ENCODE results near the gene SMAD3. TPM values are rescaled to one million over a fixed set of nuclear protein-coding genes. Genes with fewer than 3 reads are reported as not detected.
"Not testable (repeated sequence)": the region's sequence is repeated elsewhere in the genome, so short reads cannot be mapped to it uniquely, and the experiment has no call there.

The SMAD3 gene
- total and polyA plus RNA-seq, 2 donors: 8.8 to 21.6 TPM

- H3K4me1 ChIP-seq (ENCODE audit: control insufficient read depth in 2 of 2, insufficient read depth in 2 of 2, low read length in 2 of 2): peaks cover 0 to 22% of the 10 kb centered on the region in 2 donors
- no peak for DNase-seq (ENCODE audit: low read depth in 6 of 9, low spot score in 9 of 9)
- H3K4me3 ChIP-seq (ENCODE audit: low read length in 2 of 2): no peak overlapping the region
- no peaks in the 10 kb centered on the region for H3K36me3 ChIP-seq (ENCODE audit: control insufficient read depth in 2 of 2, insufficient read depth in 2 of 2, low read length in 1 of 2)
- no peaks in the 10 kb centered on the region for H3K9me3 ChIP-seq (ENCODE audit: control insufficient read depth in 2 of 2, insufficient read depth in 1 of 2, low read length in 1 of 2)
- H3K27me3 ChIP-seq (ENCODE audit: control insufficient read depth in 2 of 2, insufficient read depth in 1 of 2, low read length in 1 of 2): no peaks in the 10 kb centered on the region
- no peak overlapping the region for H3K27ac ChIP-seq (ENCODE audit: low read depth in 1 of 2, low read length in 1 of 2)
Measured at GRCh38 chr15:67022587-67023105, 42.8 kb upstream of the SMAD3 start.

DNA sequence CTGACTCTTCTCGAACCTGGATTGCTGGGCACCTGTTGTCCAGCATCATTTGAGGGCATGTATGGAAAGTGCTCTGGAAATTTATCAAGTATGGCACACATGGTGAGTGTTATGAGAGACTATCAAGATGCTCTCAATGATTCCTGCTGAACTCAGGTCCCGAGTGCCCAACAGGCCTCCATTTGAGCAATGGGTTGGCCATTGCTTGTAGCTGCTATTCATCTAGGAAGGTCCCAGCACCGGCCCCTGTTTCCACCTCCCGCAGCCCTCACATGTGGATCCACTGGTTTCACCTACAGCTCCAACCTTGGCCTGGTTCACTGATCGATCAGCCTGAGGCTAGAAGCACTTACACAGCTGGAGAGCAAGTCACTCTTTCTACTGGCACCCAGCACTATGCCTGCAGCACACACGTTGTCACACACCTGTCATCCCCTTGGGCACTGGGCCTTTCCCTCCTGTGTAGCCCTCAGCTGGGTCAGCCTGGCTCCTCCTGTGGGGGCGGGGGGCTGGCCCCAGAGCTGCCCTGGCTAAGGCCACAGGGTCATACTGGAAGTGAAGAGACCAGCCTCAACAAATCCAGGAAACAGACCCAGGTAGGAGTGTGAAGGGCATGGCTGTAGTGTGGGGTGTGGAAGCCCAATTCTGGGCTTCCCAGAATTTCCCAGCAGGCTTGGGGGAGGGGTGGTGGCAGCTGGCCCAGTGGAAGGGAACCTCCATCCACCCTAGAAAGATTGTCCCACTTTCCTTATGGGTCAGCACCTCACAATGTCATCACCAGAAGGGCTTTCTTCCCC, 41.7 kb upstream of the SMAD3 start:
- Histone ChIP-seq H3K9me3 (ENCODE audit: control insufficient read depth in 2 of 2, insufficient read depth in 1 of 2, low read length in 1 of 2) (no peaks in the 10 kb centered on the region), H3K27me3 (ENCODE audit: control insufficient read depth in 2 of 2, insufficient read depth in 1 of 2, low read length in 1 of 2) (no peaks in the 10 kb centered on the region), H3K36me3 (ENCODE audit: control insufficient read depth in 2 of 2, insufficient read depth in 2 of 2, low read length in 1 of 2) (no peaks in the 10 kb centered on the region), H3K4me1 (ENCODE audit: control insufficient read depth in 2 of 2, insufficient read depth in 2 of 2, low read length in 2 of 2) (peaks cover 0 to 22% of the 10 kb centered on the region in 2 donors), H3K4me3 (ENCODE audit: low read length in 2 of 2) (no peak overlapping the region), H3K27ac (ENCODE audit: low read depth in 1 of 2, low read length in 1 of 2) (peak overlapping the region in 1 of 2 donors; percentile 65)
- 97% methylated on average over 7 of the region's 7 CpGs for WGBS
- no peak for DNase-seq (ENCODE audit: low read depth in 6 of 9, low spot score in 9 of 9)

GRCh38 chr15:67024314-67024997, 40.9 kb upstream of the SMAD3 start:
- DNase-seq (ENCODE audit: low read depth in 6 of 9, low spot score in 9 of 9): peak in 1 of 9 donors; percentile 35

GRCh38 chr15:67024998-67025368, 40.4 kb upstream of the SMAD3 start:
- H3K27ac ChIP-seq (ENCODE audit: low read depth in 1 of 2, low read length in 1 of 2): peak overlapping the region in 1 of 2 donors; percentile 55
- 94% methylated on average over 3 of the region's 3 CpGs for WGBS
- no peaks in the 10 kb centered on the region for H3K9me3 ChIP-seq (ENCODE audit: control insufficient read depth in 2 of 2, insufficient read depth in 1 of 2, low read length in 1 of 2)
- H3K4me1 ChIP-seq (ENCODE audit: control insufficient read depth in 2 of 2, insufficient read depth in 2 of 2, low read length in 2 of 2): peaks cover 0 to 27% of the 10 kb centered on the region in 2 donors
- DNase-seq (ENCODE audit: low read depth in 6 of 9, low spot score in 9 of 9): no peak
- no peaks in the 10 kb centered on the region for H3K36me3 ChIP-seq (ENCODE audit: control insufficient read depth in 2 of 2, insufficient read depth in 2 of 2, low read length in 1 of 2)
- no peaks in the 10 kb centered on the region for H3K27me3 ChIP-seq (ENCODE audit: control insufficient read depth in 2 of 2, insufficient read depth in 1 of 2, low read length in 1 of 2)
- no peak overlapping the region for H3K4me3 ChIP-seq (ENCODE audit: low read length in 2 of 2)

More at GRCh38 chr15:67024314-67024997, 40.9 kb upstream of the SMAD3 start:
- Histone ChIP-seq H3K27ac (ENCODE audit: low read depth in 1 of 2, low read length in 1 of 2) (peak overlapping the region; percentile 55 to 65), H3K36me3 (ENCODE audit: control insufficient read depth in 2 of 2, insufficient read depth in 2 of 2, low read length in 1 of 2) (no peaks in the 10 kb centered on the region), H3K4me1 (ENCODE audit: control insufficient read depth in 2 of 2, insufficient read depth in 2 of 2, low read length in 2 of 2) (peaks cover 0 to 22% of the 10 kb centered on the region in 2 donors), H3K9me3 (ENCODE audit: control insufficient read depth in 2 of 2, insufficient read depth in 1 of 2, low read length in 1 of 2) (no peaks in the 10 kb centered on the region), H3K27me3 (ENCODE audit: control insufficient read depth in 2 of 2, insufficient read depth in 1 of 2, low read length in 1 of 2) (no peaks in the 10 kb centered on the region), H3K4me3 (ENCODE audit: low read length in 2 of 2) (no peak overlapping the region)
- 75% methylated on average over 6 of the region's 6 CpGs for WGBS

GRCh38 chr15:67025719-67026609, 39.4 kb upstream of the SMAD3 start:
- Histone ChIP-seq H3K27me3 (ENCODE audit: control insufficient read depth in 2 of 2, insufficient read depth in 1 of 2, low read length in 1 of 2) (no peaks in the 10 kb centered on the region), H3K4me1 (ENCODE audit: control insufficient read depth in 2 of 2, insufficient read depth in 2 of 2, low read length in 2 of 2) (peaks cover 0 to 30% of the 10 kb centered on the region in 2 donors), H3K4me3 (ENCODE audit: low read length in 2 of 2) (no peak overlapping the region), H3K27ac (ENCODE audit: low read depth in 1 of 2, low read length in 1 of 2) (peak overlapping the region in 1 of 2 donors; percentile 52), H3K36me3 (ENCODE audit: control insufficient read depth in 2 of 2, insufficient read depth in 2 of 2, low read length in 1 of 2) (no peaks in the 10 kb centered on the region), H3K9me3 (ENCODE audit: control insufficient read depth in 2 of 2, insufficient read depth in 1 of 2, low read length in 1 of 2) (no peaks in the 10 kb centered on the region)
- whole genome bisulfite sequencing: 70% methylated on average over 9 of the region's 9 CpGs
- no peak for DNase-seq (ENCODE audit: low read depth in 6 of 9, low spot score in 9 of 9)

DNA sequence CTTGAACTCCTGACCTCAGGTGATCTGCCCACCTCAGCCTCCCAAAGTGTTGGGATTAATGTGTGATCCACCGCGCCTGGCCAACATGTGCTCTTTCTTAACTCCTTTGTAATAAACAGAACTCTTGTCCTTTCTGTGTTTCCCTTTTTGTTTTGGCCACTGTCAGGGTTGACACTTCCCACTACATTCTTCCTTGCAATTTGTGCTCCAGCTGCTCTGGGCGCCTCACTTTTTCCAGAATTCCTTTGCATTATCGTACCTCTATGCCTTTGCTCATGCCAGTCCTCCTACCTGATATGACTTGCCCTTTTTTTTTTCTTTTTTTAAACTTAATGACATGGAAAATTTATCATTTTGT, 38.8 kb upstream of the SMAD3 start:
- Histone ChIP-seq H3K27ac (ENCODE audit: low read depth in 1 of 2, low read length in 1 of 2) (no peak overlapping the region), H3K9me3 (ENCODE audit: control insufficient read depth in 2 of 2, insufficient read depth in 1 of 2, low read length in 1 of 2) (no peaks in the 10 kb centered on the region), H3K27me3 (ENCODE audit: control insufficient read depth in 2 of 2, insufficient read depth in 1 of 2, low read length in 1 of 2) (no peaks in the 10 kb centered on the region), H3K4me3 (ENCODE audit: low read length in 2 of 2) (no peak overlapping the region), H3K4me1 (ENCODE audit: control insufficient read depth in 2 of 2, insufficient read depth in 2 of 2, low read length in 2 of 2) (peaks cover 0 to 30% of the 10 kb centered on the region in 2 donors), H3K36me3 (ENCODE audit: control insufficient read depth in 2 of 2, insufficient read depth in 2 of 2, low read length in 1 of 2) (no peaks in the 10 kb centered on the region)
- WGBS: 86% methylated on average over 4 of the region's 4 CpGs
- no peak for DNase-seq (ENCODE audit: low read depth in 6 of 9, low spot score in 9 of 9)

DNA sequence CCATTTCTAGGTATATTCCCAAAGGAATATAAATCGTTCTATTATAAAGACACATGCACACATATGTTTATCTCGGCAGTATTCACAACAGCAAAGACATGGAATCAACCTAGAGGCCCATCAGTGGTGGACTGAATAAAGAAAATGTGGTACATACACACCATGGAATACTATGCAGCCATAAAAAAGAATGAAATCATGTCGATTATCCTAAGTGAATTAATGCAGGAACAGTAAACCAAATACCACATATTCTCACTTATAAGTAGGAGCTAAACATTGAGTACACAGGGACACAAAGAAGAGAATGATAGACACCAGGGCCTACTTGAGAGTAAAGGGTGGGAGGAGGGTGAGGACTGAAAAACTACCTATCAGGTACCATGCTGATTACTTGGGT, 37.0 kb upstream of the SMAD3 start:
- H3K4me3 ChIP-seq (ENCODE audit: low read length in 2 of 2); DNase-seq (ENCODE audit: low read depth in 6 of 9, low spot score in 9 of 9); H3K9me3 ChIP-seq (ENCODE audit: control insufficient read depth in 2 of 2, insufficient read depth in 1 of 2, low read length in 1 of 2); H3K27ac ChIP-seq (ENCODE audit: low read depth in 1 of 2, low read length in 1 of 2); H3K27me3 ChIP-seq (ENCODE audit: control insufficient read depth in 2 of 2, insufficient read depth in 1 of 2, low read length in 1 of 2); H3K36me3 ChIP-seq (ENCODE audit: control insufficient read depth in 2 of 2, insufficient read depth in 2 of 2, low read length in 1 of 2): not testable (repeated sequence)
- H3K4me1 ChIP-seq (ENCODE audit: control insufficient read depth in 2 of 2, insufficient read depth in 2 of 2, low read length in 2 of 2): peaks cover 5 to 39% of the 10 kb centered on the region in 2 donors
- 97% methylated on average over 3 of the region's 3 CpGs for WGBS

DNA sequence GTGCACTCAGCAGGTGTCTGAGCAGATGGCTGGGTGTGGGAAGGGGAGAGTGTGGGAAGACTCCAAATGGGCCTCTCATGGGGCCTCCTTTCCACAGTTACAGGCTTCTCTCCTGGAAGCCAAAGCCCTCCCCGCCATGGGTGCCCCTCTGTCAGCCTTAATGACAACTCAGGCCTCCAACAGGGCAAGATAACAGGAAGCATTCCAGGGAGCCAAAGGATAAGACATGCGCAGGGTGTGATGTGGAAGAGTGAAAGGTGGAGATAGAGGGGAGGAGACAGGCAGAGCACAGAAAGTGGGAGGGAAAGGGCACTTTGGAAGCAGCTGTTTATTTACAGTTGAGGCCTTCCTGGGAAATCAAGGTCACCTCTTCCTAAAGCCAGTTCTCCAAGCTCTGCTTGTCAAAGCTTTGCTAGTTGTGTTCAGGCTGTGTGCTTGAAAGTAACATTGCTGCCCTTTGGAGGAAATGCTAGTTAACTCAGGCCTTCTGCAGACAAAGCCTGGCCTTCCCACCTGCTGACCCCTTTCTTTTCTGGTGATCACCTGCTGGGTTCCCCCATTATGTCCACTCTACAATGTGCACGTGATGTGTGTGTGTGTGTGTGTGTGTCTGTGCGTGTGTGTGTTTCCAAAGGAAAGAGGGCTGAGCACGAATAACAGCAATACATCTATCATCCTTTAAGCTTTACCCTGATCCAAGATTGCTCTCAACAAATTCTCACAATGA, 35.2 kb upstream of the SMAD3 start:
- Histone ChIP-seq H3K4me3 (ENCODE audit: low read length in 2 of 2) (no peak overlapping the region), H3K27me3 (ENCODE audit: control insufficient read depth in 2 of 2, insufficient read depth in 1 of 2, low read length in 1 of 2) (peaks cover 0 to 10% of the 10 kb centered on the region in 2 donors), H3K27ac (ENCODE audit: low read depth in 1 of 2, low read length in 1 of 2) (no peak overlapping the region), H3K9me3 (ENCODE audit: control insufficient read depth in 2 of 2, insufficient read depth in 1 of 2, low read length in 1 of 2) (peaks cover 0 to 3% of the 10 kb centered on the region in 2 donors), H3K36me3 (ENCODE audit: control insufficient read depth in 2 of 2, insufficient read depth in 2 of 2, low read length in 1 of 2) (no peaks in the 10 kb centered on the region), H3K4me1 (ENCODE audit: control insufficient read depth in 2 of 2, insufficient read depth in 2 of 2, low read length in 2 of 2) (peaks cover 6 to 40% of the 10 kb centered on the region in 2 donors)
- peak in 1 of 9 donors; percentile 33 for DNase-seq (ENCODE audit: low read depth in 6 of 9, low spot score in 9 of 9)
- 92% methylated on average over 5 of the region's 5 CpGs for WGBS
